PFSK-1 (cell line): ENCODE measurements around the gene LRP4.

Experiments
- FOXP2 ChIP-seq: optimal IDR thresholded peaks from 2 replicates; pipeline ENCODE3; 2011; ENCODE audit warnings: borderline replicate concordance, control low read depth, inconsistent platforms; ENCODE audit not compliant: insufficient read depth; ENCODE audit errors: extremely low read length, extremely low read depth
- POLR2AphosphoS5 ChIP-seq: IDR thresholded peaks from 2 replicates; pipeline ENCODE4 v1.6.1; 2012; ENCODE audit warnings: low read depth, mild to moderate bottlenecking, control low read depth, low read length, moderate library complexity
- SIN3A ChIP-seq: IDR thresholded peaks from 2 replicates; pipeline ENCODE4 v1.6.1; 2012; ENCODE audit warnings: mild to moderate bottlenecking, low read length, moderate library complexity, borderline replicate concordance; ENCODE audit not compliant: insufficient read depth
- TAF1 ChIP-seq: IDR thresholded peaks from 2 replicates; pipeline ENCODE4 v1.6.1; 2012; ENCODE audit warnings: low read length, control low read depth, borderline replicate concordance; ENCODE audit not compliant: insufficient read depth

- TF ChIP-seq TAF1 (0 out of 2 replicates have a peak, but pooled peaks have one; percentile 2), POLR2AphosphoS5 (no peak), SIN3A (no peak), FOXP2 (no peak)
These were observed 1.1 kb downstream of the LRP4 start for GRCh38 chr11:46917109-46917761.
